PC-3 (cell line): ENCODE results near the gene TSBP1. TPM values are rescaled to one million over a fixed set of nuclear protein-coding genes. Genes with fewer than 3 reads are reported as not detected.
"Not testable (repeated sequence)": the region's sequence is repeated elsewhere in the genome, so short reads cannot be mapped to it uniquely, and the experiment has no call there.

Experiments used
- ATAC-seq: fragments of 200-7000 bp; cut with Tn5 transposase; 2 replicates; pipeline ENCODE4 v1.9.1; 2020; ENCODE audit warnings: mild to moderate bottlenecking, moderate library complexity
- BruUV-seq: library from RNA; stranded (reverse); fragments of 400-500 nt; replicated peaks from 2 replicates; lab custom pipeline; 2021; lab: Mats Ljungman, UMichigan
- CTCF ChIA-PET: fragments of 300-600 bp; sonication (Branson Sonifier 250); formaldehyde crosslinking; loops from one replicate; lab custom pipeline; 2022; ENCODE audit warnings: antibody characterized with exemption; lab: Charles Lee
- POLR2A ChIA-PET: fragments of 300-600 bp; sonication (Branson Sonifier 250); formaldehyde crosslinking; loops from one replicate; lab custom pipeline; 2022; ENCODE audit warnings: antibody characterized with exemption; ENCODE audit not compliant: unreplicated experiment; lab: Charles Lee
- DNase-seq: peaks from one replicate; pipeline ENCODE4 v3.0.0-alpha.2; 2015
- H2AFZ ChIP-seq: fragments of 300-600 bp; sonication (generic); 2 replicates; pipeline ENCODE4 v1.6.0; 2016; ENCODE audit warnings: antibody characterized with exemption, low read length
- H3F3A ChIP-seq: fragments of 300-600 bp; sonication (generic); one replicate; pipeline ENCODE4 v1.6.0; 2017; ENCODE audit warnings: antibody characterized with exemption, low read length, control low read depth, mild to moderate bottlenecking; ENCODE audit not compliant: unreplicated experiment
- H3K27ac ChIP-seq: fragments of 300-600 bp; sonication (generic); 2 replicates; pipeline ENCODE4 v1.5.1; 2016; ENCODE audit warnings: mild to moderate bottlenecking, low read length
- H3K27me3 ChIP-seq: fragments of 300-600 bp; sonication (generic); 2 replicates; pipeline ENCODE4 v1.6.1; 2016; ENCODE audit warnings: low read length, mixed read lengths
- H3K36me3 ChIP-seq: fragments of 300-600 bp; sonication (generic); 2 replicates; pipeline ENCODE4 v1.6.1; 2016; ENCODE audit warnings: low read depth, mixed run types, low read length, mixed read lengths
- H3K4me1 ChIP-seq: fragments of 300-600 bp; sonication (generic); 2 replicates; pipeline ENCODE4 v1.5.1; 2016; ENCODE audit warnings: low read length; ENCODE audit not compliant: insufficient read depth
- H3K4me2 ChIP-seq: fragments of 300-600 bp; sonication (generic); 2 replicates; pipeline ENCODE4 v1.6.0; 2016; ENCODE audit warnings: low read length
- H3K4me3 ChIP-seq: fragments of 300-600 bp; sonication (generic); 2 replicates; pipeline ENCODE4 v1.5.1; 2016; ENCODE audit warnings: mild to moderate bottlenecking, low read length, mixed read lengths
- H3K79me2 ChIP-seq: fragments of 300-600 bp; sonication (generic); 2 replicates; pipeline ENCODE4 v1.6.1; 2017; ENCODE audit warnings: low read length, mixed read lengths
- H3K9ac ChIP-seq: fragments of 300-600 bp; sonication (generic); 2 replicates; pipeline ENCODE4 v1.6.0; 2016; ENCODE audit warnings: mild to moderate bottlenecking, low read length
- H3K9me2 ChIP-seq: fragments of 300-600 bp; sonication (generic); replicated peaks from 2 replicates; pipeline ENCODE4 v1.6.1; 2016; ENCODE audit warnings: mixed run types, low read length, mixed read lengths
- H3K9me3 ChIP-seq: fragments of 300-600 bp; sonication (generic); 2 replicates; pipeline ENCODE4 v1.6.1; 2016; ENCODE audit warnings: low read length, mixed read lengths
- H4K20me1 ChIP-seq: fragments of 300-600 bp; sonication (generic); 2 replicates; pipeline ENCODE4 v1.6.1; 2016; ENCODE audit warnings: low read length, mixed read lengths
- EZH2 ChIP-seq: fragments of 300-600 bp; sonication (generic); IDR thresholded peaks from one replicate; pipeline ENCODE4 v1.6.1; 2017; ENCODE audit warnings: antibody characterized with exemption, mild to moderate bottlenecking, low read length; ENCODE audit not compliant: unreplicated experiment
- EZH2phosphoT487 ChIP-seq: fragments of 300-600 bp; sonication (generic); IDR thresholded peaks from 2 replicates; pipeline ENCODE4 v1.6.1; 2018; ENCODE audit warnings: mild to moderate bottlenecking, antibody characterized with exemption, low read length, borderline replicate concordance
- intact Hi-C: fragments of 100-400 bp; cut with micrococcal nuclease; formaldehyde crosslinking; loops from 2 replicates; pipeline ENCODE4 v1.9.0; 2023
- total RNA-seq: library from RNA; depleted of rRNA; stranded (reverse); fragments of >200 nt; gene quantifications from 2 replicates; pipeline ENCODE4 v1.2.3, GENCODE V29; 2014
- TF ChIP-seq, protein P1 (sequence below): fragments of 300-600 bp; sonication (generic); conservative IDR thresholded peaks from 2 replicates; pipeline ENCODE4 v1.5.1; 2017; ENCODE audit warnings: antibody characterized with exemption, low read depth, mild to moderate bottlenecking, low read length

The TSBP1 gene
- total RNA-seq, 1 experiment from 2014 or later: not detected

GRCh38 chr6:32288426-32288825 is 83.3 kb downstream of the TSBP1 start:
- H3K4me2 ChIP-seq: no peak overlapping the region

GRCh38 chr6:32273801-32274577 is 97.7 kb downstream of the TSBP1 start:
- Histone ChIP-seq H3K4me2 (peak overlapping the region; percentile 30), H3K9ac (peak overlapping the region; percentile 29; the same call in 1 of the 2 replicates), H3K4me1 (peaks cover 17% of the 10 kb centered on the region), H3K27ac (peak overlapping the region; percentile 66)
- H3K4me3 ChIP-seq, H4K20me1 ChIP-seq, H3K27me3 ChIP-seq, POLR2A ChIA-PET, H3K9me3 ChIP-seq, H3F3A ChIP-seq, H3K36me3 ChIP-seq, H2AFZ ChIP-seq, H3K79me2 ChIP-seq, H3K9me2 ChIP-seq: not testable (repeated sequence)
- ATAC-seq: peak; percentile 88
- CTCF ChIA-PET: interaction anchor here (0.8 to 1.1 kb wide), 2 partner anchors 23 to 25 kb away, joined by 4 to 6 read pairs; no protein-coding TSS in a partner anchor
- intact Hi-C loops: loop anchor here (1.0 kb wide), 1 partner anchor 22 kb away; no protein-coding TSS in a partner anchor
- DNase-seq: peak; percentile 18
- BruUV-seq: TSS peak; percentile 44

More at GRCh38 chr6:32288426-32288825, 83.3 kb downstream of the TSBP1 start:
- H3K9me3 ChIP-seq: no peaks in the 10 kb centered on the region
- ATAC-seq (no peak), DNase-seq (peak; percentile 21)
- no peaks in the 10 kb centered on the region for H3K79me2 ChIP-seq
- H3K9me2 ChIP-seq: no peaks in the 10 kb centered on the region
- CTCF ChIA-PET: no interaction called here
- no peaks in the 10 kb centered on the region for H3K36me3 ChIP-seq
- H4K20me1 ChIP-seq: no peaks in the 10 kb centered on the region
- H3K9ac ChIP-seq: no peak overlapping the region
- no peaks in the 10 kb centered on the region for H3K27me3 ChIP-seq
- no peak overlapping the region for H2AFZ ChIP-seq
- no peaks in the 10 kb centered on the region for H3K4me1 ChIP-seq
- no peaks in the 10 kb centered on the region for H3F3A ChIP-seq
- no peak overlapping the region for H3K27ac ChIP-seq
- intact Hi-C loops: no loop called here
- BruUV-seq: no TSS peak
- POLR2A ChIA-PET: no interaction called here
- no peak overlapping the region for H3K4me3 ChIP-seq
- TF ChIP-seq, protein P1, sequence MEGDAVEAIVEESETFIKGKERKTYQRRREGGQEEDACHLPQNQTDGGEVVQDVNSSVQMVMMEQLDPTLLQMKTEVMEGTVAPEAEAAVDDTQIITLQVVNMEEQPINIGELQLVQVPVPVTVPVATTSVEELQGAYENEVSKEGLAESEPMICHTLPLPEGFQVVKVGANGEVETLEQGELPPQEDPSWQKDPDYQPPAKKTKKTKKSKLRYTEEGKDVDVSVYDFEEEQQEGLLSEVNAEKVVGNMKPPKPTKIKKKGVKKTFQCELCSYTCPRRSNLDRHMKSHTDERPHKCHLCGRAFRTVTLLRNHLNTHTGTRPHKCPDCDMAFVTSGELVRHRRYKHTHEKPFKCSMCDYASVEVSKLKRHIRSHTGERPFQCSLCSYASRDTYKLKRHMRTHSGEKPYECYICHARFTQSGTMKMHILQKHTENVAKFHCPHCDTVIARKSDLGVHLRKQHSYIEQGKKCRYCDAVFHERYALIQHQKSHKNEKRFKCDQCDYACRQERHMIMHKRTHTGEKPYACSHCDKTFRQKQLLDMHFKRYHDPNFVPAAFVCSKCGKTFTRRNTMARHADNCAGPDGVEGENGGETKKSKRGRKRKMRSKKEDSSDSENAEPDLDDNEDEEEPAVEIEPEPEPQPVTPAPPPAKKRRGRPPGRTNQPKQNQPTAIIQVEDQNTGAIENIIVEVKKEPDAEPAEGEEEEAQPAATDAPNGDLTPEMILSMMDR: no peak
- no peak for TF ChIP-seq EZH2phosphoT487
- no peak for TF ChIP-seq EZH2

- H3K9me3 ChIP-seq: no peaks in the 10 kb centered on the region
- no peaks in the 10 kb centered on the region for H4K20me1 ChIP-seq
- no peaks in the 10 kb centered on the region for H3K79me2 ChIP-seq
- no peak overlapping the region for H3K27ac ChIP-seq
- intact Hi-C loops: no loop called here
- H3K4me3 ChIP-seq: no peak overlapping the region
- H3K9ac ChIP-seq: no peak overlapping the region
- TF ChIP-seq, protein P1: no peak
- TF ChIP-seq EZH2 (no peak), EZH2phosphoT487 (no peak)
- DNase-seq (no peak), ATAC-seq (no peak)
- H3K9me2 ChIP-seq: no peaks in the 10 kb centered on the region
- H3F3A ChIP-seq: no peaks in the 10 kb centered on the region
- BruUV-seq: no TSS peak
- POLR2A ChIA-PET: no interaction called here
- H3K4me2 ChIP-seq: no peak overlapping the region
- H3K27me3 ChIP-seq: no peaks in the 10 kb centered on the region
- CTCF ChIA-PET: no interaction called here
- H2AFZ ChIP-seq: no peak overlapping the region
- no peaks in the 10 kb centered on the region for H3K36me3 ChIP-seq
- peaks cover 17% of the 10 kb centered on the region for H3K4me1 ChIP-seq
These were observed 100.3 kb downstream of the TSBP1 start for GRCh38 chr6:32271429-32271828.

DNA sequence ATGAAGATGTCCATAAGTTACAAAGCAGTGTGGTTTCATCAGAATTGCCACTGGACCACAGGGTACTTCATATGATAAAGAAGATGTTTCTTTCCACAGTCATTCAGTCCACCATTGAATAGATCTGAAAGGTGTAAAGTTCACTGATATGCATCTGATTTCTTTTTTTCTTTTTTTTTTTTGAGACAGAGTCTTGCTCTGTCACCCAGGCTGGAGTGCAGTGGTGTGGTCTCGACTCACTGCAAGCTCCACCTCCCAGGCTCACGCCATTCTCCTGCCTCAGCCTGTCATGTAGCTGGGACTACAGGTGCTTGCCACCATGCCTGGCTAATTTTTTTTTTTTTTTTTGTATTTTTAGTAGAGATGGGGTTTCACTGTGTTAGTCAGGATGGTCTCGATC is 103.2 kb downstream of the TSBP1 start:
- ATAC-seq, BruUV-seq, H4K20me1 ChIP-seq, H3K27ac ChIP-seq, H3K36me3 ChIP-seq, H3K4me3 ChIP-seq, H3K9me2 ChIP-seq, DNase-seq, H3K9me3 ChIP-seq, CTCF ChIA-PET, H3K9ac ChIP-seq, H2AFZ ChIP-seq, intact Hi-C loops, H3K27me3 ChIP-seq, H3K4me2 ChIP-seq, H3F3A ChIP-seq, H3K79me2 ChIP-seq: not testable (repeated sequence)
- POLR2A ChIA-PET: interaction anchor here (0.6 kb wide), 1 partner anchor 65 kb away, joined by 5 read pairs; no protein-coding TSS in a partner anchor
- H3K4me1 ChIP-seq: peaks cover 11% of the 10 kb centered on the region
